Rectal smooth muscle tissue (tissue), 1 donor: ENCODE measurements around the gene TAF11.
"Not testable (repeated sequence)": the region's sequence is repeated elsewhere in the genome, so short reads cannot be mapped to it uniquely, and the experiment has no call there.

Experiments
- H3K27ac ChIP-seq: one replicate; pipeline ENCODE4 v1.7.0; 2013; ENCODE audit warnings: low read depth, low read length, inconsistent platforms
- H3K27me3 ChIP-seq: one replicate; pipeline ENCODE4 v1.7.0; 2013; ENCODE audit warnings: low read length; ENCODE audit not compliant: control insufficient read depth, insufficient read depth
- H3K36me3 ChIP-seq: one replicate; pipeline ENCODE4 v1.7.0; 2013; ENCODE audit warnings: low read length; ENCODE audit not compliant: control insufficient read depth, insufficient read depth
- H3K4me1 ChIP-seq: one replicate; pipeline ENCODE4 v1.7.0; 2013; ENCODE audit warnings: low read length; ENCODE audit not compliant: control insufficient read depth, insufficient read depth
- H3K4me3 ChIP-seq: one replicate; pipeline ENCODE4 v1.7.0; 2013; ENCODE audit warnings: low read length
- H3K9ac ChIP-seq: one replicate; pipeline ENCODE4 v1.7.0; 2013; ENCODE audit warnings: low read length

The TAF11 gene

GRCh38 chr6:34851361-34851760, 36.5 kb downstream of the TAF11 start:
- Histone ChIP-seq H3K9ac (no peak overlapping the region), H3K4me3 (no peak overlapping the region), H3K4me1 (no peaks in the 10 kb centered on the region), H3K27ac (no peak overlapping the region), H3K36me3 (peaks cover 5% of the 10 kb centered on the region), H3K27me3 (no peaks in the 10 kb centered on the region)

GRCh38 chr6:34849066-34849465, 38.8 kb downstream of the TAF11 start:
- H3K27me3 ChIP-seq, H3K9ac ChIP-seq, H3K27ac ChIP-seq, H3K4me1 ChIP-seq, H3K4me3 ChIP-seq, H3K36me3 ChIP-seq: not testable (repeated sequence)

GRCh38 chr6:34839666-34840352, 48.0 kb downstream of the TAF11 start:
- Histone ChIP-seq H3K9ac (no peak overlapping the region), H3K36me3 (peaks cover 5% of the 10 kb centered on the region), H3K27me3 (no peaks in the 10 kb centered on the region), H3K27ac (no peak overlapping the region), H3K4me3 (no peak overlapping the region), H3K4me1 (no peaks in the 10 kb centered on the region)

- H3K4me1 ChIP-seq: no peaks in the 10 kb centered on the region
- H3K27ac ChIP-seq: no peak overlapping the region
- no peaks in the 10 kb centered on the region for H3K27me3 ChIP-seq
- no peak overlapping the region for H3K4me3 ChIP-seq
- H3K9ac ChIP-seq: no peak overlapping the region
- H3K36me3 ChIP-seq: peaks cover 5% of the 10 kb centered on the region
Observed at GRCh38 chr6:34837528-34837927, 50.3 kb downstream of the TAF11 start.

- Histone ChIP-seq H3K27ac (no peak overlapping the region), H3K4me3 (no peak overlapping the region), H3K9ac (no peak overlapping the region), H3K36me3 (peaks cover 5% of the 10 kb centered on the region), H3K4me1 (no peaks in the 10 kb centered on the region), H3K27me3 (no peaks in the 10 kb centered on the region)
Observed at GRCh38 chr6:34836451-34836850, 51.4 kb downstream of the TAF11 start.

GRCh38 chr6:34836008-34836407, 51.8 kb downstream of the TAF11 start:
- Histone ChIP-seq H3K9ac (no peak overlapping the region), H3K27me3 (no peaks in the 10 kb centered on the region), H3K36me3 (peaks cover 5% of the 10 kb centered on the region), H3K4me1 (no peaks in the 10 kb centered on the region), H3K4me3 (no peak overlapping the region), H3K27ac (no peak overlapping the region)

GRCh38 chr6:34834789-34835518, 52.9 kb downstream of the TAF11 start:
- H3K4me1 ChIP-seq: no peaks in the 10 kb centered on the region
- H3K4me3 ChIP-seq: no peak overlapping the region
- H3K36me3 ChIP-seq: peaks cover 5% of the 10 kb centered on the region
- no peaks in the 10 kb centered on the region for H3K27me3 ChIP-seq
- no peak overlapping the region for H3K9ac ChIP-seq
- no peak overlapping the region for H3K27ac ChIP-seq

GRCh38 chr6:34832942-34833341, 54.9 kb downstream of the TAF11 start:
- H3K36me3 ChIP-seq: peaks cover 7% of the 10 kb centered on the region

GRCh38 chr6:34829137-34829536, 58.7 kb downstream of the TAF11 start:
- H3K36me3 ChIP-seq: peaks cover 2% of the 10 kb centered on the region

More at GRCh38 chr6:34832942-34833341, 54.9 kb downstream of the TAF11 start:
- no peak overlapping the region for H3K4me3 ChIP-seq
- H3K27me3 ChIP-seq: no peaks in the 10 kb centered on the region
- no peak overlapping the region for H3K27ac ChIP-seq
- H3K9ac ChIP-seq: no peak overlapping the region
- no peaks in the 10 kb centered on the region for H3K4me1 ChIP-seq

More at GRCh38 chr6:34829137-34829536, 58.7 kb downstream of the TAF11 start:
- Histone ChIP-seq H3K27me3 (no peaks in the 10 kb centered on the region), H3K4me3 (no peak overlapping the region), H3K4me1 (no peaks in the 10 kb centered on the region), H3K9ac (no peak overlapping the region), H3K27ac (no peak overlapping the region)
